HFFc6 (cell line): ENCODE results near the gene CRPPA. TPM values are rescaled to one million over a fixed set of nuclear protein-coding genes. Genes with fewer than 3 reads are reported as not detected.

Source experiments
- DNase-seq: peaks from one replicate; pipeline ENCODE4 v3.0.0-alpha.2; 2018
- H3K27ac Mint-ChIP-seq: 2 replicates; pipeline ENCODE4 v1.8.0; 2020; ENCODE audit warnings: mild to moderate bottlenecking, mixed read lengths
- H3K27me3 Mint-ChIP-seq: 2 replicates; pipeline ENCODE4 v1.8.0; 2021; ENCODE audit warnings: mild to moderate bottlenecking, moderate library complexity, mixed read lengths; ENCODE audit not compliant: insufficient read depth
- H3K36me3 Mint-ChIP-seq: 2 replicates; pipeline ENCODE4 v1.8.0; 2021; ENCODE audit warnings: low read depth, mixed read lengths
- H3K4me1 Mint-ChIP-seq: 2 replicates; pipeline ENCODE4 v1.8.0; 2020; ENCODE audit warnings: low read depth, mixed read lengths
- H3K4me3 Mint-ChIP-seq: 2 replicates; pipeline ENCODE4 v1.8.0; 2020; ENCODE audit warnings: mild to moderate bottlenecking, moderate library complexity, mixed read lengths
- H3K9me3 Mint-ChIP-seq: 2 replicates; pipeline ENCODE4 v1.8.0; 2020; ENCODE audit warnings: mild to moderate bottlenecking, mixed read lengths
- CTCF ChIP-seq: fragments of 200-600 bp; sonication (generic); IDR thresholded peaks from 2 replicates; pipeline ENCODE4 v1.5.0; 2021; ENCODE audit warnings: antibody characterized with exemption, mild to moderate bottlenecking
- long read RNA-seq: library from polyadenylated mRNA; unstranded; transcript quantifications from one replicate; pipeline ENCODE4 v2.0.0, GENCODE V29; 2019
- total RNA-seq, 6 experiments: library from RNA; stranded (reverse); fragmentation: NEBNext Ultra II Directional; extraction: Animal tissue kit (Norgen Biotek cat#: 25700); gene quantifications; 2 replicates in 1 of 6; 3 replicates in 5 of 6; pipeline ENCODE4 v1.2.3, GENCODE V29; 2021

CRPPA gene
- total RNA-seq, result 1 to 10 TPM; 2.3 to 3.1 (median 2.5) TPM
- long read RNA-seq, partial matches to known transcripts, result 0 of 5 reads
- long read RNA-seq, other reads (novel, unspliced or antisense), result 4 of 5 reads

- H3K4me1 Mint-ChIP-seq, result peaks cover 67% of the 10 kb centered on the region
- H3K27ac Mint-ChIP-seq, result peak within 1 kb of the TSS; percentile 93
- peaks cover 5% of the 10 kb centered on the region; the same call in 1 of the 2 replicates for H3K27me3 Mint-ChIP-seq
- TF ChIP-seq CTCF, result no peak; the same call in 1 of the 2 replicates
- DNase-seq, result peak; percentile 6
- peak within 1 kb of the TSS; percentile 84 for H3K4me3 Mint-ChIP-seq
- H3K9me3 Mint-ChIP-seq, result no peaks in the 10 kb centered on the region
- peaks cover 6% of the 10 kb centered on the region for H3K36me3 Mint-ChIP-seq
Observed at GRCh38 chr7:16421333-16422102, at the start of gene CRPPA. Gene CRPPA, minus strand, starts transcription at chr7:16421538. Its CDS starts 216 bp downstream, at chr7:16421322.

- Mint-ChIP-seq H3K4me1 (no peaks in the 10 kb centered on the region; the same call in 1 of the 2 replicates), H3K4me3 (peak within 1 kb of the TSS; percentile 75; the same call in 1 of the 2 replicates), H3K36me3 (no peaks in the 10 kb centered on the region), H3K27ac (no peak within 1 kb of the TSS), H3K9me3 (no peaks in the 10 kb centered on the region), H3K27me3 (peaks cover 5% of the 10 kb centered on the region)
- no peak for TF ChIP-seq CTCF
- no peak for DNase-seq
Observed at GRCh38 chr7:16465469-16466361, 44.4 kb upstream of the CRPPA start, which contains the start of gene SOSTDC1. Gene SOSTDC1, minus strand, starts transcription at chr7:16465738. Its CDS starts 70 bp downstream, at chr7:16465668.

- no peaks in the 10 kb centered on the region; the same call in 1 of the 2 replicates for H3K4me1 Mint-ChIP-seq
- H3K9me3 Mint-ChIP-seq, result no peaks in the 10 kb centered on the region
- peaks cover 5% of the 10 kb centered on the region for H3K27me3 Mint-ChIP-seq
Observed at GRCh38 chr7:16463949-16464715, 42.8 kb upstream of the CRPPA start.

GRCh38 chr7:16463520-16463919 lies 42.2 kb upstream of the CRPPA start:
- TF ChIP-seq CTCF, result no peak
- Mint-ChIP-seq H3K9me3 (no peaks in the 10 kb centered on the region), H3K27me3 (peaks cover 5% of the 10 kb centered on the region), H3K4me3 (no peak overlapping the region), H3K4me1 (no peaks in the 10 kb centered on the region; the same call in 1 of the 2 replicates), H3K36me3 (no peaks in the 10 kb centered on the region), H3K27ac (no peak overlapping the region)
- DNase-seq, result no peak

More at GRCh38 chr7:16463949-16464715, 42.8 kb upstream of the CRPPA start:
- DNase-seq, result no peak
- TF ChIP-seq CTCF, result no peak
- H3K4me3 Mint-ChIP-seq, result no peak overlapping the region
- H3K36me3 Mint-ChIP-seq, result no peaks in the 10 kb centered on the region
- no peak overlapping the region for H3K27ac Mint-ChIP-seq
